IMR-90 (cell line): ENCODE results near the gene CXCL12. TPM values are rescaled to one million over a fixed set of nuclear protein-coding genes. Genes with fewer than 3 reads are reported as not detected.

Source experiments
- ATAC-seq: fragments of 200-7000 bp; cut with Tn5 transposase; 2 replicates; pipeline ENCODE4 v1.9.1; 2020; ENCODE audit warnings: low read depth, mild to moderate bottlenecking, moderate library complexity
- BruUV-seq: library from RNA; stranded (reverse); fragments of 400-500 nt; replicated peaks from 2 replicates; lab custom pipeline; 2021; lab: Mats Ljungman, UMichigan
- CTCF ChIA-PET: fragments of 300-600 bp; formaldehyde crosslinking; extraction: SDS; loops from one replicate; lab custom pipeline; 2021; ENCODE audit warnings: antibody characterized with exemption; lab: Yijun Ruan, JAX
- POLR2A ChIA-PET: fragments of 300-600 bp; sonication (Branson Sonifier 250); formaldehyde crosslinking; loops from one replicate; lab custom pipeline; 2022; ENCODE audit warnings: antibody characterized with exemption; ENCODE audit not compliant: unreplicated experiment; lab: Charles Lee
- DNase-seq: peaks from one replicate; pipeline ENCODE4 v3.0.0; 2013
- H2AFZ ChIP-seq: replicated peaks from 2 replicates; pipeline ENCODE3; 2013; ENCODE audit warnings: low read length, mild to moderate bottlenecking; ENCODE audit not compliant: poor library complexity
- H2AK5ac ChIP-seq: 2 replicates; pipeline ENCODE4 v1.6.1; 2013; ENCODE audit warnings: low read depth, low read length, inconsistent platforms
- H2AK9ac ChIP-seq: replicated peaks from 2 replicates; pipeline ENCODE3; 2013; ENCODE audit warnings: mild to moderate bottlenecking, low read depth, low read length, moderate library complexity; ENCODE audit not compliant: poor library complexity
- H2BK120ac ChIP-seq: 2 replicates; pipeline ENCODE4 v1.6.1; 2013; ENCODE audit warnings: low read depth, low read length, inconsistent platforms
- H2BK15ac ChIP-seq: 3 replicates; pipeline ENCODE4 v1.6.1; 2013; ENCODE audit warnings: low read depth, low read length, inconsistent platforms
- H2BK20ac ChIP-seq: 2 replicates; pipeline ENCODE4 v1.6.1; 2013; ENCODE audit warnings: low read depth, mild to moderate bottlenecking, inconsistent platforms, low read length, moderate library complexity
- H2BK5ac ChIP-seq: 2 replicates; pipeline ENCODE4 v1.6.1; 2013; ENCODE audit warnings: mild to moderate bottlenecking, low read depth, low read length, inconsistent platforms; ENCODE audit not compliant: poor library complexity, severe bottlenecking
- H3K14ac ChIP-seq: replicated peaks from 2 replicates; pipeline ENCODE4 v1.6.1; 2013; ENCODE audit warnings: low read depth, low read length, inconsistent platforms
- H3K18ac ChIP-seq: 2 replicates; pipeline ENCODE4 v1.6.1; 2013; ENCODE audit warnings: low read depth, low read length, control low read depth
- H3K23ac ChIP-seq: 2 replicates; pipeline ENCODE4 v1.6.1; 2013; ENCODE audit warnings: low read depth, low read length, inconsistent platforms
- H3K27ac ChIP-seq: 2 replicates; pipeline ENCODE4 v1.5.1; 2013; ENCODE audit warnings: mild to moderate bottlenecking, control low read depth, low read length; ENCODE audit not compliant: insufficient read depth
- H3K27me3 ChIP-seq: 2 replicates; pipeline ENCODE4 v1.6.1; 2013; ENCODE audit warnings: low read length; ENCODE audit not compliant: control insufficient read depth, insufficient read depth
- H3K36me3 ChIP-seq: 2 replicates; pipeline ENCODE4 v1.6.1; 2013; ENCODE audit warnings: low read length, mixed read lengths; ENCODE audit not compliant: control insufficient read depth, insufficient read depth
- H3K4ac ChIP-seq: 2 replicates; pipeline ENCODE4 v1.6.1; 2013; ENCODE audit warnings: low read depth, low read length, inconsistent platforms
- H3K4me1 ChIP-seq: 2 replicates; pipeline ENCODE4 v1.6.1; 2013; ENCODE audit warnings: low read length, mixed read lengths; ENCODE audit not compliant: control insufficient read depth, insufficient read depth
- H3K4me2 ChIP-seq: 2 replicates; pipeline ENCODE4 v1.6.1; 2013; ENCODE audit warnings: low read depth, mild to moderate bottlenecking, control low read depth, low read length, moderate library complexity
- H3K4me3 ChIP-seq: 2 replicates; pipeline ENCODE4 v1.5.1; 2013; ENCODE audit warnings: low read depth, mild to moderate bottlenecking, control low read depth, low read length, moderate library complexity; ENCODE audit not compliant: insufficient read depth
- H3K56ac ChIP-seq: 2 replicates; pipeline ENCODE4 v1.6.1; 2013; ENCODE audit warnings: low read length, inconsistent platforms; ENCODE audit not compliant: insufficient read depth; ENCODE audit errors: extremely low read depth
- H3K79me1 ChIP-seq, 2 experiments: 2 replicates each; pipeline ENCODE4 v1.6.1; 2013; ENCODE audit warnings: low read length in 2 of 2, inconsistent platforms in 1 of 2, low read depth in 1 of 2
- H3K9ac ChIP-seq: 2 replicates; pipeline ENCODE4 v1.6.1; 2013; ENCODE audit warnings: low read depth, low read length, control low read depth
- H3K9me1 ChIP-seq: 2 replicates; pipeline ENCODE4 v1.6.1; 2013; ENCODE audit warnings: low read length, inconsistent platforms; ENCODE audit not compliant: insufficient read depth
- H3K9me3 ChIP-seq: 2 replicates; pipeline ENCODE4 v1.6.1; 2013; ENCODE audit warnings: low read length; ENCODE audit not compliant: control insufficient read depth, insufficient read depth
- H4K20me1 ChIP-seq: 2 replicates; pipeline ENCODE4 v1.6.1; 2013; ENCODE audit warnings: low read length, inconsistent platforms; ENCODE audit not compliant: insufficient read depth
- H4K5ac ChIP-seq: 2 replicates; pipeline ENCODE4 v1.6.1; 2013; ENCODE audit warnings: mild to moderate bottlenecking, low read depth, low read length, control low read depth
- H4K8ac ChIP-seq, 2 experiments: 2 replicates each; pipeline ENCODE4 v1.6.1; 2013; ENCODE audit warnings: low read depth in 2 of 2, low read length in 2 of 2, control low read depth in 1 of 2, inconsistent platforms in 1 of 2
- H4K91ac ChIP-seq: 2 replicates; pipeline ENCODE4 v1.6.1; 2013; ENCODE audit warnings: low read depth, low read length, inconsistent platforms; ENCODE audit not compliant: insufficient read depth
- MAFK ChIP-seq: IDR thresholded peaks from 2 replicates; pipeline ENCODE4 v1.6.1; 2012; ENCODE audit warnings: low read depth, low read length, improper control_type of control experiment
- MAZ ChIP-seq: IDR thresholded peaks from 2 replicates; pipeline ENCODE4 v1.6.1; 2012; ENCODE audit warnings: low read depth, mild to moderate bottlenecking, low read length, improper control_type of control experiment, moderate library complexity, borderline replicate concordance
- SMC3 ChIP-seq: fragments of 150-350 bp; IDR thresholded peaks from 2 replicates; pipeline ENCODE4 v1.6.1; 2016; ENCODE audit warnings: low read depth, mild to moderate bottlenecking, antibody characterized with exemption, low read length, moderate library complexity
- WGBS, 2 experiments: methylation state at CpG; one replicate each; pipeline versions ENCODE4 v1.1.5 to v1.1.7; 2013; ENCODE audit warnings: missing lambda C conversion rate in 2 of 2; ENCODE audit not compliant: insufficient read length in 1 of 2; ENCODE audit errors: extremely low coverage in 2 of 2; 5-methylcytosine and 5-hydroxymethylcytosine counted together
- dilution Hi-C: fragments of 300-500 bp; cut with HindIII; formaldehyde crosslinking; loops from one replicate; pipeline ENCODE4 v1.14.3; 2018; ENCODE audit warnings: low sequenced_read_pairs; ENCODE audit not compliant: unreplicated experiment
- in situ Hi-C: fragments of 300-500 bp; cut with MboI; formaldehyde crosslinking; loops from 3 replicates; pipeline ENCODE4 v1.14.3; 2019; ENCODE audit warnings: low sequenced_read_pairs, inconsistent platforms, mixed read lengths
- intact Hi-C: fragments of 100-400 bp; cut with micrococcal nuclease; formaldehyde crosslinking; loops from 2 replicates; pipeline ENCODE4 v1.10.0; 2022
- polyA plus RNA-seq, 3 experiments: library from polyadenylated mRNA; depleted of rRNA; stranded (reverse); fragments of >200 nt; gene quantifications; 2 replicates each; pipeline ENCODE4 v1.2.3, GENCODE V29; 2012; ENCODE audit warnings: low replicate concordance in 1 of 3
- total RNA-seq: library from RNA; depleted of rRNA; stranded (reverse); fragments of >200 nt; gene quantifications from 2 replicates; pipeline ENCODE4 v1.2.3, GENCODE V29; 2012

CXCL12 gene
- total and polyA plus RNA-seq, 2 of the 4 experiments (the other 2 are of a cell fraction) = 15.8 to 80.7 TPM

DNA sequence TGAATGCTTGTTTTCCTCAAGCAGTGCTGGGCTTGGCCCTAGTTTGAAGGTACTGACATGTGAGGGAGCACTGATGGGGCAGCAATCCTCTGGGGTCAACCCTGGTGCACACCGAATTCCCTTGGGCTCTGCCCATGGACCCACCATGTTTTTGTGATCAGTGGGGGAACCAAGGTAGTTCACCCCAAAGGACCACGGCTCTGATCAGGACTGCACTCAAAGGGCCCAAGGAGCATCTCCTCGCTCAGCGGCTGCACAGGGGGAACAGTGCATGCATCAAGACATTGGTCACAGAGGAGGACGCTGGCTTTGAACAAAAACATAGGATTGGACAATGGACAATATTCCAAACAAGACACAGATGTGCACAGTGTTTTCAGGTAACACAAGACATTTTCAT lies 12.7 kb downstream of the CXCL12 start:
- Histone ChIP-seq H4K5ac (no peak overlapping the region), H3K56ac (no peak overlapping the region), H3K36me3 (peaks cover 10% of the 10 kb centered on the region; the same call in 1 of the 2 replicates), H2AK5ac (no peak overlapping the region), H3K4me3 (no peak overlapping the region), H2BK15ac (no peak overlapping the region), H3K79me1 (no peaks in the 10 kb centered on the region), H3K9me3 (no peaks in the 10 kb centered on the region), H3K27me3 (no peaks in the 10 kb centered on the region), H3K23ac (no peak overlapping the region), H3K4me1 (peaks cover 2% of the 10 kb centered on the region; the same call in 1 of the 2 replicates), H3K18ac (no peak overlapping the region), H2BK20ac (no peak overlapping the region), H3K4ac (no peak overlapping the region), H2AFZ (no peak overlapping the region), H3K9me1 (peaks cover 2% of the 10 kb centered on the region; the same call in 1 of the 2 replicates), H3K14ac (no peak overlapping the region), H3K27ac (no peak overlapping the region), H4K20me1 (no peaks in the 10 kb centered on the region), H2AK9ac (no peak overlapping the region), H3K4me2 (no peak overlapping the region), H4K91ac (no peak overlapping the region), H4K8ac (no peak overlapping the region), H2BK120ac (no peak overlapping the region), H3K9ac (no peak overlapping the region), H2BK5ac (no peak overlapping the region)
- no peak for TF ChIP-seq MAZ
- TF ChIP-seq MAFK = no peak
- no peak for TF ChIP-seq SMC3
- DNase-seq (no peak), ATAC-seq (no peak)
- dilution Hi-C loops (no loop called here), intact Hi-C loops (no loop called here), in situ Hi-C loops (no loop called here)
- ChIA-PET POLR2A (no interaction called here), CTCF (no interaction called here)
- BruUV-seq = no TSS peak
- WGBS, 2 experiments = 96% methylated on average over 3 of the region's 5 CpGs; no CpG with 5 or more reads in 1 of the 2 experiments
